ENCODE data around the gene DPM2.

The DPM2 gene

DNA sequence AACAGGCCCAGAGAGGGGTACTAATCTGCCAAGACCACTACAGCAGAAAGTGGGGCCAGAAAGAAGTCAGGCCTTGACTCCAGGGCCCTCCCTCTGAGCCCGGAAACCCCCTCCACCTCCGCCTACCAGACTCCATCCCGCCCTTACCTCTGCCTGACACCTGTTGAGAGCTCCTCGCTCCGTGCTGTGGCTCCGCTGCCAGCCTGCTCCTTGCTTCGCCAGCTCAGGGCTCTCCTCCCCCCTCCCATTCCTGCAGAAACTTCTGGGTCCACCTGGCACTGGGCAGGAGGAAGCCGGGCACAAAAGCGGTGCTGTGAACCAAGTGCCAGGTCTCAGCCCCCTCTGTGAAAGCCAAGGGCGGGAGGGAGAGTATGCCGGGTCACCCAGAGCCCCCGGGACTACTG, 31.9 kb downstream of the DPM2 start:
- H3K27ac ChIP-seq (ENCODE audit: low read length) = no peak overlapping the region
- H3K79me2 ChIP-seq (ENCODE audit: insufficient read depth, low read length) = no peaks in the 10 kb centered on the region
- no peaks in the 10 kb centered on the region for H3K9me3 ChIP-seq (ENCODE audit: insufficient read depth, low read length, severe bottlenecking)
- no peak for DNase-seq
- ATAC-seq (ENCODE audit: insufficient read depth, low read depth) = no peak
- TF ChIP-seq EZH2 (IDR thresholded peaks at IDR 0.05; ENCODE audit: borderline replicate concordance, low read depth, low read length, severe bottlenecking) = no peak
- H3K27me3 ChIP-seq (ENCODE audit: insufficient read depth, low read length, poor library complexity) = no peaks in the 10 kb centered on the region
- no peak overlapping the region for H2AFZ ChIP-seq (ENCODE audit: low read depth, low read length)
- no peaks in the 10 kb centered on the region for H4K20me1 ChIP-seq (ENCODE audit: insufficient read depth, low read length)
- no peak overlapping the region for H3K4me3 ChIP-seq (ENCODE audit: low read depth in 1 of 2, low read length in 2 of 2)
- H3K4me2 ChIP-seq (ENCODE audit: insufficient read depth, low read length) = no peak overlapping the region
- no peaks in the 10 kb centered on the region for H3K4me1 ChIP-seq (ENCODE audit: insufficient read depth, low read length)
- H3K36me3 ChIP-seq (ENCODE audit: insufficient read depth, low read length) = no peaks in the 10 kb centered on the region
- H3K9ac ChIP-seq (ENCODE audit: low read depth, low read length) = no peak overlapping the region

DNA sequence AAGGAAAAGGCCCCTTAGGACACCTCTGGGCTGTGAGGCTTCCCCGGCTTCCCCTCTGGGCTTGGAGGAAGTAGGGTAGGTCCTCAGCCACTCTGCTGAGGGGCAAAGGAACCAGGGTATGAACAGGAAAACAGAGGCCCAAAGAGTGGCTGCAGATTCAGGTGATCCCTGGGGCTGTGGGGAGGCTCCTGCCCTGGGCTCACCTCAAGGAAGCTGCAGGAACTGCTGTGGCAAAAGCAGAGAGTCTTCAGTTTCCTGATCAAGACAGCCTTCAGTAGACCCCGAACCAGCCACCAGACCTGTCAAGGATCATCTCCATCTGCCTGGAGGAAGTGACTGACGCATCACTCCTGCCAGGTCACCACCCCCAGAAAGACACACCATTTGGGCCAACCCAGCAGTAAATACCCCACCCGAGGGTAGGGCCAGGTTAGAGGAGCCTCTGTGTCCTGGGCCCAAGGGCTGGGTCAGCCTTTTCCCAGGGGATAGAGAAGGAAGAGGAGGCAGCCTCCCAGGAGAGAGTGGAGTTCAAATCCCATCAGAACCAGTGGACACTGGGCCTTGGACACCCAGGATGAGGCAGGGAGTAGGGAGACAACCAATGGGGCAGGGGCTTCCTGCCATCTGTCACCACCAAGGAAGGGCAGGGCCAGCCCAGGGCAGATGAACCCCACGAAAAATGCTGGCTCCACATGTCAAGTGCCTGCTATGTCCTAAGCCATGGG, 32.5 kb downstream of the DPM2 start:
- peaks cover under 1% of the 10 kb centered on the region; the same call in 1 of the 2 replicates for H3K4me1 ChIP-seq (ENCODE audit: insufficient read depth, low read length)
- TF ChIP-seq EZH2 (IDR thresholded peaks at IDR 0.05; ENCODE audit: borderline replicate concordance, low read depth, low read length, severe bottlenecking) = no peak
- TF ChIP-seq, protein P1, sequence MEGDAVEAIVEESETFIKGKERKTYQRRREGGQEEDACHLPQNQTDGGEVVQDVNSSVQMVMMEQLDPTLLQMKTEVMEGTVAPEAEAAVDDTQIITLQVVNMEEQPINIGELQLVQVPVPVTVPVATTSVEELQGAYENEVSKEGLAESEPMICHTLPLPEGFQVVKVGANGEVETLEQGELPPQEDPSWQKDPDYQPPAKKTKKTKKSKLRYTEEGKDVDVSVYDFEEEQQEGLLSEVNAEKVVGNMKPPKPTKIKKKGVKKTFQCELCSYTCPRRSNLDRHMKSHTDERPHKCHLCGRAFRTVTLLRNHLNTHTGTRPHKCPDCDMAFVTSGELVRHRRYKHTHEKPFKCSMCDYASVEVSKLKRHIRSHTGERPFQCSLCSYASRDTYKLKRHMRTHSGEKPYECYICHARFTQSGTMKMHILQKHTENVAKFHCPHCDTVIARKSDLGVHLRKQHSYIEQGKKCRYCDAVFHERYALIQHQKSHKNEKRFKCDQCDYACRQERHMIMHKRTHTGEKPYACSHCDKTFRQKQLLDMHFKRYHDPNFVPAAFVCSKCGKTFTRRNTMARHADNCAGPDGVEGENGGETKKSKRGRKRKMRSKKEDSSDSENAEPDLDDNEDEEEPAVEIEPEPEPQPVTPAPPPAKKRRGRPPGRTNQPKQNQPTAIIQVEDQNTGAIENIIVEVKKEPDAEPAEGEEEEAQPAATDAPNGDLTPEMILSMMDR (IDR thresholded peaks at IDR 0.05; ENCODE audit: borderline replicate concordance, extremely low read depth, low read length, poor library complexity, severe bottlenecking) = no peak
- no peaks in the 10 kb centered on the region for H4K20me1 ChIP-seq (ENCODE audit: insufficient read depth, low read length)
- no peaks in the 10 kb centered on the region for H3K79me2 ChIP-seq (ENCODE audit: insufficient read depth, low read length)
- DNase-seq = no peak
- H3K36me3 ChIP-seq (ENCODE audit: insufficient read depth, low read length) = no peaks in the 10 kb centered on the region
- no peak overlapping the region for H3K4me2 ChIP-seq (ENCODE audit: insufficient read depth, low read length)
- no peak overlapping the region for H3K9ac ChIP-seq (ENCODE audit: low read depth, low read length)
- H2AFZ ChIP-seq (ENCODE audit: low read depth, low read length) = no peak overlapping the region
- H3K9me3 ChIP-seq (ENCODE audit: insufficient read depth, low read length, severe bottlenecking) = no peaks in the 10 kb centered on the region
- no peaks in the 10 kb centered on the region for H3K27me3 ChIP-seq (ENCODE audit: insufficient read depth, low read length, poor library complexity)
- no peak overlapping the region for H3K4me3 ChIP-seq (ENCODE audit: low read depth in 1 of 2, low read length in 2 of 2)
- no peak overlapping the region for H3K27ac ChIP-seq (ENCODE audit: low read length)
- no peak for ATAC-seq (ENCODE audit: insufficient read depth, low read depth)

DNA sequence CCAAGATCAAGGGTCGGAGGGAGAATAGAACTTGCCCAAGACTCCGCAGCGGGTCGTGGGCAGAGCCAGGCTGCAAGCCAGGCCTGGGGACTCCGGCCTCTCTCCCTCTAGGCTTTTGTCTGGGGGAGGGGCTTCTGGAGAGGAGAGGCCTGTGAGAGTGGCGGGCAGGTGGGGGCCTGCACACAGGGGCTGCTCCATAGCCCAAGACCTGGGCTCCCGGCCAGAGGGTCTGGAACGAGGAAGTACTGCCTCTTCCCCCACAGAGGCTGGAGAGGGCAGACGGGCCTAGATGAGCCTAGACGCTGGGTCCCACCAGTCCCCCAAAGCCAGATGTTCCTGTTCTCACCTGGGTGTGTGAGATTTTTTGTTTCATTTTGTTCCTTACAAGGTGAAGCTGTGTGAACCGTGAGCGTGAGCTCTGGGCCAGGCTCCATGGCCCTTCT, 33.1 kb downstream of the DPM2 start:
- Histone ChIP-seq H3K79me2 (ENCODE audit: insufficient read depth, low read length) (no peaks in the 10 kb centered on the region), H3K27ac (ENCODE audit: low read length) (no peak overlapping the region), H2AFZ (ENCODE audit: low read depth, low read length) (no peak overlapping the region), H3K4me1 (ENCODE audit: insufficient read depth, low read length) (peaks cover 6% of the 10 kb centered on the region), H3K4me3 (ENCODE audit: low read depth in 1 of 2, low read length in 2 of 2) (no peak overlapping the region), H3K9me3 (ENCODE audit: insufficient read depth, low read length, severe bottlenecking) (no peaks in the 10 kb centered on the region), H3K27me3 (ENCODE audit: insufficient read depth, low read length, poor library complexity) (no peaks in the 10 kb centered on the region), H3K36me3 (ENCODE audit: insufficient read depth, low read length) (no peaks in the 10 kb centered on the region), H3K9ac (ENCODE audit: low read depth, low read length) (no peak overlapping the region), H4K20me1 (ENCODE audit: insufficient read depth, low read length) (no peaks in the 10 kb centered on the region), H3K4me2 (ENCODE audit: insufficient read depth, low read length) (no peak overlapping the region)
- TF ChIP-seq, protein P1 (IDR thresholded peaks at IDR 0.05; ENCODE audit: borderline replicate concordance, extremely low read depth, low read length, poor library complexity, severe bottlenecking) = no peak
- TF ChIP-seq EZH2 (IDR thresholded peaks at IDR 0.05; ENCODE audit: borderline replicate concordance, low read depth, low read length, severe bottlenecking) = no peak
- no peak for DNase-seq
- ATAC-seq (ENCODE audit: insufficient read depth, low read depth) = no peak

DNA sequence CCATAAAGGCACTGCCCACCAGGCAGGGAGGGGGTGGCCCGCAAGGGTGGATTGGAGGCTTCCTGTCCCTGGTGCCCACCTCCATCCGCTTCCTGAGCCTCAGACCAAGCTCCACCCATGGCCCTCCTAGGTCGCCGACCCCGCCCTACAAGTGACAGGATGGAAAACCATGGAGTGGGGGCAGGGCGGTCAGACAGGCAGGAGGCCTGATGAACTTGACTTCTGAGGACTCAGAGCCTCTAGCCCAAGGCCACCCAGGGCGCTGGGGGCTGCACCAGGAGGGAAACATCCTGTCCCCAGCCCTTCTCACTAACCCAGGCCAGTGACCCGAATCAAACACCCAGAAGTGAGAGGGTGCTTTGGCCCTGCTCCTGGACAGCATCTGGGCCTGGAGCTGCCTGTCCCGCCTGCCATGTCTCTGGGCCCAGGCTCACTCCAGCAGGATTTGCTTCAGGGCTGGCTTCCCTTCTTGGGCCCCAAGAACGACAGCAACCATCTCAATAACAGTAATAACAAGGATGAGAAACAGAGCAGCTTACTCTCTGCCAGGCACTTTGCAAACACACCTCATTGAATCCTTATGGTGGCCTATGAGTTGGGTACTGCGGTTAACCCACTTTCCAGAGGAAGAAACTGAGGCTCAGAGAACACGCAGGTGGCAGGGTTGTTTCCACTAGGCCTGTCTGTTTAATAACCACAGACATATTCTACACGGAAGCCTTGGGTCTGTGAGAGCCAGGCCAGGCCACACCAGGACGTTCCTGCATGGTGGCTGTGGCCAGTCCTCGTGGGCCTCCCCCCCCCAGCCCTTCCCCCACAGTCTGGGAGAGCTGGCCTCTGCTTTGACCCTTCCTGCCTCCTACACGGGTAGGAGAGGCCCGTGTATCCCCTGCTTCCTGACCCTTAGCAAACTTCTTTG, 33.8 kb downstream of the DPM2 start:
- ATAC-seq (ENCODE audit: insufficient read depth, low read depth) (no peak), DNase-seq (no peak)
- H3K79me2 ChIP-seq (ENCODE audit: insufficient read depth, low read length) = no peaks in the 10 kb centered on the region
- H3K36me3 ChIP-seq (ENCODE audit: insufficient read depth, low read length) = no peaks in the 10 kb centered on the region
- TF ChIP-seq, protein P1 (IDR thresholded peaks at IDR 0.05; ENCODE audit: borderline replicate concordance, extremely low read depth, low read length, poor library complexity, severe bottlenecking) = no peak
- TF ChIP-seq EZH2 (IDR thresholded peaks at IDR 0.05; ENCODE audit: borderline replicate concordance, low read depth, low read length, severe bottlenecking) = no peak
- no peaks in the 10 kb centered on the region for H3K9me3 ChIP-seq (ENCODE audit: insufficient read depth, low read length, severe bottlenecking)
- no peak overlapping the region for H3K9ac ChIP-seq (ENCODE audit: low read depth, low read length)
- H2AFZ ChIP-seq (ENCODE audit: low read depth, low read length) = no peak overlapping the region
- peaks cover 10% of the 10 kb centered on the region for H3K4me1 ChIP-seq (ENCODE audit: insufficient read depth, low read length)
- H3K27me3 ChIP-seq (ENCODE audit: insufficient read depth, low read length, poor library complexity) = no peaks in the 10 kb centered on the region
- no peaks in the 10 kb centered on the region for H4K20me1 ChIP-seq (ENCODE audit: insufficient read depth, low read length)
- H3K27ac ChIP-seq (ENCODE audit: low read length) = no peak overlapping the region
- H3K4me3 ChIP-seq (ENCODE audit: low read depth in 1 of 2, low read length in 2 of 2) = no peak overlapping the region
- H3K4me2 ChIP-seq (ENCODE audit: insufficient read depth, low read length) = no peak overlapping the region

Measured in DND-41 (cell line).